OCI-LY7 (cell line): ENCODE data around the gene CDRT15. TPM values are rescaled to one million over a fixed set of nuclear protein-coding genes. Genes with fewer than 3 reads are reported as not detected.
"Not testable (repeated sequence)": the region's sequence is repeated elsewhere in the genome, so short reads cannot be mapped to it uniquely, and the experiment has no call there.

Experiments
- BruUV-seq: library from RNA; stranded (reverse); fragments of 400-500 nt; replicated peaks from 2 replicates; lab custom pipeline; 2021; lab: Mats Ljungman, UMichigan
- CTCF ChIA-PET: fragments of 300-600 bp; sonication (Branson Sonifier 250); formaldehyde crosslinking; loops from one replicate; lab custom pipeline; 2022; ENCODE audit warnings: antibody characterized with exemption; ENCODE audit not compliant: unreplicated experiment; lab: Charles Lee
- POLR2A ChIA-PET: fragments of 300-600 bp; sonication (Branson Sonifier 250); formaldehyde crosslinking; loops from one replicate; lab custom pipeline; 2022; ENCODE audit warnings: antibody characterized with exemption; lab: Charles Lee
- DNase-seq: peaks from one replicate; pipeline ENCODE4 v3.0.0-alpha.2; 2015; ENCODE audit warnings: low spot score
- H2AFZ ChIP-seq: fragments of 200-600 bp; sonication (generic), shearing (Covaris generic); 2 replicates; pipeline ENCODE4 v1.6.1; 2014; ENCODE audit warnings: mild to moderate bottlenecking, antibody characterized with exemption, low read length, moderate library complexity
- H3K27ac ChIP-seq: fragments of 200-600 bp; sonication (generic); 2 replicates; pipeline ENCODE4 v1.5.1; 2014; ENCODE audit warnings: mixed run types, low read depth, mild to moderate bottlenecking, moderate library complexity, low read length, inconsistent platforms; ENCODE audit not compliant: poor library complexity, severe bottlenecking
- H3K36me3 ChIP-seq: fragments of 200-600 bp; sonication (generic); 2 replicates; pipeline ENCODE4 v1.6.1; 2014; ENCODE audit warnings: mild to moderate bottlenecking, antibody characterized with exemption, low read length, moderate library complexity, mixed read lengths; ENCODE audit not compliant: insufficient read depth
- H3K4me1 ChIP-seq: fragments of 200-600 bp; sonication (generic); 2 replicates; pipeline ENCODE4 v1.5.1; 2014; ENCODE audit warnings: mild to moderate bottlenecking, low read length; ENCODE audit not compliant: insufficient read depth, poor library complexity, severe bottlenecking
- H3K4me2 ChIP-seq: fragments of 200-600 bp; sonication (generic); 2 replicates; pipeline ENCODE4 v1.6.1; 2014; ENCODE audit warnings: mild to moderate bottlenecking, low read length
- H3K4me3 ChIP-seq: fragments of 200-600 bp; sonication (generic); 2 replicates; pipeline ENCODE4 v1.5.1; 2014; ENCODE audit warnings: mild to moderate bottlenecking, low read depth, low read length; ENCODE audit not compliant: poor library complexity, severe bottlenecking
- H3K79me2 ChIP-seq: fragments of 200-600 bp; sonication (generic); 2 replicates; pipeline ENCODE4 v1.6.1; 2016; ENCODE audit warnings: low read depth, mild to moderate bottlenecking, low read length, moderate library complexity, mixed read lengths; ENCODE audit not compliant: insufficient read depth
- H3K9me2 ChIP-seq: fragments of 200-600 bp; sonication (generic); 2 replicates; pipeline ENCODE4 v1.6.1; 2016; ENCODE audit warnings: mild to moderate bottlenecking, low read length, mixed read lengths; ENCODE audit not compliant: insufficient read depth
- H3K9me3 ChIP-seq: fragments of 200-600 bp; sonication (generic); 2 replicates; pipeline ENCODE4 v1.6.1; 2014; ENCODE audit warnings: mild to moderate bottlenecking, mixed run types, low read length, mixed read lengths
- H4K20me1 ChIP-seq: fragments of 200-600 bp; sonication (generic); 2 replicates; pipeline ENCODE4 v1.6.1; 2014; ENCODE audit warnings: mild to moderate bottlenecking, antibody characterized with exemption, low read length, moderate library complexity, mixed read lengths; ENCODE audit not compliant: insufficient read depth
- CTCF ChIP-seq: fragments of 200-600 bp; sonication (generic); conservative IDR thresholded peaks from 2 replicates; pipeline ENCODE4 v1.5.1; 2014; ENCODE audit warnings: mild to moderate bottlenecking, antibody characterized with exemption, low read length, moderate library complexity, mixed read lengths
- intact Hi-C: fragments of 100-400 bp; cut with micrococcal nuclease; formaldehyde crosslinking; loops from one replicate; pipeline ENCODE4 v1.10.0; 2022; ENCODE audit not compliant: unreplicated experiment
- total RNA-seq, 2 experiments: library from RNA; depleted of rRNA in 1 of 2; stranded (reverse); fragments of >200 nt in 1 of 2; shearing (Covaris generic) in 1 of 2; gene quantifications; 2 replicates each; pipeline ENCODE4 v1.2.3, GENCODE V29; 2014 to 2022

The CDRT15 gene
- total RNA-seq, 2 experiments from 2014 or later: not detected

GRCh38 chr17:14192039-14192438, 44.6 kb downstream of the CDRT15 start:
- Histone ChIP-seq H3K4me2 (peak overlapping the region; percentile 46), H3K4me3 (peak overlapping the region; percentile 26), H3K4me1 (peaks cover 52% of the 10 kb centered on the region), H3K36me3 (peaks cover 13% of the 10 kb centered on the region), H4K20me1 (peaks cover 16% of the 10 kb centered on the region)
- H2AFZ ChIP-seq, DNase-seq, intact Hi-C loops, POLR2A ChIA-PET, H3K27ac ChIP-seq, CTCF ChIA-PET, H3K9me2 ChIP-seq, H3K79me2 ChIP-seq, BruUV-seq, H3K9me3 ChIP-seq: not testable (repeated sequence)

- Histone ChIP-seq H3K4me2 (peak overlapping the region; percentile 46), H4K20me1 (peaks cover 10% of the 10 kb centered on the region; the same call in 1 of the 2 replicates), H3K4me1 (peaks cover 46% of the 10 kb centered on the region)
- H3K36me3 ChIP-seq, intact Hi-C loops, H2AFZ ChIP-seq, DNase-seq, H3K27ac ChIP-seq, CTCF ChIA-PET, H3K9me2 ChIP-seq, POLR2A ChIA-PET, BruUV-seq, H3K4me3 ChIP-seq, H3K79me2 ChIP-seq, H3K9me3 ChIP-seq: not testable (repeated sequence)
- TF ChIP-seq CTCF: peak; percentile 18; the same call in 1 of the 2 replicates
Measured at GRCh38 chr17:14191469-14191868, 45.2 kb downstream of the CDRT15 start.

GRCh38 chr17:14190774-14191173, 45.9 kb downstream of the CDRT15 start:
- intact Hi-C loops, H3K27ac ChIP-seq, H3K36me3 ChIP-seq, POLR2A ChIA-PET, H3K9me3 ChIP-seq, H3K4me3 ChIP-seq, H3K9me2 ChIP-seq, H4K20me1 ChIP-seq, H2AFZ ChIP-seq, BruUV-seq, H3K79me2 ChIP-seq, CTCF ChIA-PET: not testable (repeated sequence)
- peak; percentile 15 for DNase-seq
- Histone ChIP-seq H3K4me2 (peak overlapping the region; percentile 46; the same call in 1 of the 2 replicates), H3K4me1 (peaks cover 39% of the 10 kb centered on the region)

DNA sequence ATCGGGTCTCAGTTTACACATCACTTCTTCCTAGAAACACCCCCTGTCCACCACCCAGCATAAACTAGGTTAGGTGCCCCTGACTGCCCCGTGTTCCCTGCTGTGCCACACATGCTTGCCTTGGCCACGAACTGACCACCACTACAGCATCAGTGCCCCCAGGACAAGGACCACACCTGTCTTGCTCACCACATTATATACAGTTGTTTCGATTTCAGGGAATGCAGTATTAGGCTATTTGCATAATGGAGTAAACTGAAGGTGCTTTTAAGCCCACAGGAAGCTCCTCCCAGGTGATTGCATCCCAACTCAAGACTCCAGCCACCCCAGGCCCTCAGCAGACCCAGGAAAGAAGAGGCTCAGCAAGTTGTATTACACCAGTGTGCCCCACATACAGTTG, 50.2 kb downstream of the CDRT15 start:
- H3K9me2 ChIP-seq, H3K4me3 ChIP-seq, POLR2A ChIA-PET, BruUV-seq, H2AFZ ChIP-seq, H3K79me2 ChIP-seq, H3K9me3 ChIP-seq, H3K4me2 ChIP-seq, intact Hi-C loops, CTCF ChIA-PET, DNase-seq, H3K36me3 ChIP-seq, H4K20me1 ChIP-seq, H3K27ac ChIP-seq: not testable (repeated sequence)
- peaks cover 13% of the 10 kb centered on the region for H3K4me1 ChIP-seq

Other genes starting within 250 kb of the CDRT15 start
- gene COX10, start 167.4 kb downstream of the CDRT15 start, total RNA-seq (2014; rRNA removed; shearing (Covaris generic)): 21.1 and 28.4 TPM in 2 replicates
- gene COX10, start 167.4 kb downstream of the CDRT15 start, total RNA-seq (2022): 24.9 and 26.5 TPM in 2 replicates
- gene HS3ST3B1, start 64.2 kb upstream of the CDRT15 start, total RNA-seq (2014; rRNA removed; shearing (Covaris generic)): 0.03 TPM in 1 of 2 replicates, not detected in the other
- 1.6 and 2.0 TPM in 2 replicates for gene HS3ST3B1, start 64.2 kb upstream of the CDRT15 start, total RNA-seq (2022)